Stimulated activated CD4-positive, alpha-beta T cell treated with anti-CD3 and anti-CD28 coated beads, Interleukin-4, amount 100 ng/mL, for 4 hours (primary cell): Measurements from ENCODE around the gene KYNU.
"Not testable (repeated sequence)": the region's sequence is repeated elsewhere in the genome, so short reads cannot be mapped to it uniquely, and the experiment has no call there.

Experiments used
- DNase-seq, 2 experiments: peaks; one replicate each; pipeline ENCODE4 v3.0.0-alpha.2; 2020

KYNU gene

GRCh38 chr2:142872882-142873724 is 4.4 kb upstream of the KYNU start:
- no peak for DNase-seq

GRCh38 chr2:142873831-142874287 is 3.6 kb upstream of the KYNU start:
- DNase-seq, result no peak

- no peak for DNase-seq
Measured at GRCh38 chr2:142874293-142874814, 3.1 kb upstream of the KYNU start.

- no peak for DNase-seq
Measured at GRCh38 chr2:142875010-142875409, 2.5 kb upstream of the KYNU start.

- no peak for DNase-seq
Measured at GRCh38 chr2:142875652-142876051, 1.8 kb upstream of the KYNU start.

- DNase-seq, result no peak
Measured at GRCh38 chr2:142876423-142876822, 1.0 kb upstream of the KYNU start.

GRCh38 chr2:142878031-142878678 is 691 bp downstream of the KYNU start:
- no peak for DNase-seq

- DNase-seq, result no peak
Measured at GRCh38 chr2:142879151-142879550, 1.7 kb downstream of the KYNU start.

GRCh38 chr2:142880279-142880678 is 2.8 kb downstream of the KYNU start:
- DNase-seq, result no peak

- no peak for DNase-seq
Measured at GRCh38 chr2:142881619-142882018, 4.2 kb downstream of the KYNU start.

GRCh38 chr2:142882500-142882899 is 5.0 kb downstream of the KYNU start:
- DNase-seq, result not testable (repeated sequence)

GRCh38 chr2:142883526-142883925 is 6.1 kb downstream of the KYNU start:
- no peak for DNase-seq

- DNase-seq, result no peak
Measured at GRCh38 chr2:142885543-142885942, 8.1 kb downstream of the KYNU start.

GRCh38 chr2:142892715-142893114 is 15.3 kb downstream of the KYNU start:
- DNase-seq, result no peak

- DNase-seq, result no peak
Measured at GRCh38 chr2:142893241-142893640, 15.8 kb downstream of the KYNU start.

GRCh38 chr2:142897807-142898206 is 20.3 kb downstream of the KYNU start:
- DNase-seq, result no peak

- not testable (repeated sequence) for DNase-seq
Measured at GRCh38 chr2:142900327-142900726, 22.9 kb downstream of the KYNU start.

GRCh38 chr2:142901780-142902179 is 24.3 kb downstream of the KYNU start:
- DNase-seq, result no peak

- DNase-seq, result not testable (repeated sequence)
Measured at GRCh38 chr2:142903726-142904125, 26.3 kb downstream of the KYNU start.

GRCh38 chr2:142907653-142908052 is 30.2 kb downstream of the KYNU start:
- DNase-seq, result no peak

GRCh38 chr2:142914507-142915313 is 37.2 kb downstream of the KYNU start:
- no peak for DNase-seq

GRCh38 chr2:142915502-142915901 is 38.0 kb downstream of the KYNU start:
- no peak for DNase-seq

- no peak for DNase-seq
Measured at GRCh38 chr2:142918624-142919023, 41.2 kb downstream of the KYNU start.
